Tibial nerve (tissue), 3 donors: ENCODE data around the gene F7.

Source experiments
- CTCF ChIP-seq, 5 experiments: fragments of 200-600 bp in 3 of 5; fragments of 450-650 bp in 2 of 5; sonication (generic) in 3 of 5; IDR thresholded peaks; one replicate each; pipeline ENCODE4 v1.5.1; 2016 to 2019; ENCODE audit warnings: antibody characterized with exemption in 5 of 5, mild to moderate bottlenecking in 3 of 5, moderate library complexity in 2 of 5
- POLR2A ChIP-seq, 2 donors: fragments of 450-650 bp; IDR thresholded peaks; one replicate each; pipeline ENCODE4 v1.6.1; 2017; ENCODE audit warnings: antibody characterized with exemption in 2 of 2, mild to moderate bottlenecking in 2 of 2, moderate library complexity in 2 of 2

- TF ChIP-seq POLR2A (IDR thresholded peaks at IDR 0.05) (no peak), CTCF (IDR thresholded peaks at IDR 0.05) (no peak)
These were observed 41.5 kb upstream of the F7 start for GRCh38 chr13:113064000-113064533.
